Gastroesophageal sphincter (tissue), 4 donors: ENCODE results near the gene RECQL5. TPM values are rescaled to one million over a fixed set of nuclear protein-coding genes. Genes with fewer than 3 reads are reported as not detected.

Source experiments
- ATAC-seq: fragments of 150-250 bp; one replicate; pipeline ENCODE4 v1.9.1; 2016; ENCODE audit warnings: mild to moderate bottlenecking, moderate library complexity
- H3K27ac ChIP-seq, 4 donors: fragments of 200-600 bp; sonication (generic) in 3 of 4; 1 replicate in 3 of 4; 2 replicates in 1 of 4; pipeline ENCODE4 v1.5.1; 2016 to 2019
- H3K27me3 ChIP-seq: fragments of 200-600 bp; sonication (generic); one replicate; pipeline ENCODE4 v1.5.1; 2019
- H3K36me3 ChIP-seq, 2 donors: fragments of 200-600 bp; sonication (generic); one replicate each; pipeline ENCODE4 v1.5.1; 2019; ENCODE audit warnings: control low read depth in 1 of 2
- H3K4me1 ChIP-seq, 3 donors: fragments of 200-600 bp; sonication (generic); 1 replicate in 2 of 3; 2 replicates in 1 of 3; pipeline ENCODE4 v1.5.1; 2016 to 2019; ENCODE audit warnings: control low read depth in 2 of 3
- H3K4me3 ChIP-seq, 2 donors: fragments of 200-600 bp; sonication (generic); one replicate each; pipeline ENCODE4 v1.5.1; 2019; ENCODE audit warnings: mild to moderate bottlenecking in 1 of 2, moderate library complexity in 1 of 2
- H3K9me3 ChIP-seq, 3 donors: fragments of 200-600 bp; sonication (generic); one replicate each; pipeline ENCODE4 v1.5.1; 2017 to 2019; ENCODE audit warnings: control low read depth in 2 of 3
- EP300 ChIP-seq: sonication (generic); formaldehyde crosslinking; IDR thresholded peaks from one replicate; pipeline ENCODE4 v1.6.1; 2017; ENCODE audit warnings: antibody characterized with exemption, mild to moderate bottlenecking
- POLR2A ChIP-seq, 2 donors: fragments of 450-650 bp; IDR thresholded peaks; one replicate each; pipeline ENCODE4 v1.6.1; 2017; ENCODE audit warnings: antibody characterized with exemption in 2 of 2, mild to moderate bottlenecking in 2 of 2, moderate library complexity in 1 of 2
- POLR2AphosphoS5 ChIP-seq: sonication (generic); formaldehyde crosslinking; IDR thresholded peaks from one replicate; pipeline ENCODE4 v1.6.1; 2017; ENCODE audit warnings: antibody characterized with exemption
- WGBS, 2 donors: methylation state at CpG; one replicate each; pipeline ENCODE4 v1.1.5; 2018; ENCODE audit warnings: low coverage in 1 of 2; 5-methylcytosine and 5-hydroxymethylcytosine counted together
- total RNA-seq, 4 donors: library from RNA; depleted of rRNA; stranded (reverse); fragments of >200 nt; gene quantifications; one replicate each; pipeline ENCODE4 v1.1.0, GENCODE V29; 2016
- TF ChIP-seq, protein P1 (sequence below), 4 experiments: fragments of 200-600 bp in 2 of 4; fragments of 450-650 bp in 2 of 4; sonication (generic) in 1 of 4; IDR thresholded peaks; one replicate each; pipeline ENCODE4 v1.5.1; 2017 to 2019; ENCODE audit warnings: antibody characterized with exemption in 4 of 4, mild to moderate bottlenecking in 2 of 4, moderate library complexity in 2 of 4

RECQL5 gene
- total RNA-seq, 4 donors from 2014 or later: 6.4 to 15.1 (median 13.6) TPM

DNA sequence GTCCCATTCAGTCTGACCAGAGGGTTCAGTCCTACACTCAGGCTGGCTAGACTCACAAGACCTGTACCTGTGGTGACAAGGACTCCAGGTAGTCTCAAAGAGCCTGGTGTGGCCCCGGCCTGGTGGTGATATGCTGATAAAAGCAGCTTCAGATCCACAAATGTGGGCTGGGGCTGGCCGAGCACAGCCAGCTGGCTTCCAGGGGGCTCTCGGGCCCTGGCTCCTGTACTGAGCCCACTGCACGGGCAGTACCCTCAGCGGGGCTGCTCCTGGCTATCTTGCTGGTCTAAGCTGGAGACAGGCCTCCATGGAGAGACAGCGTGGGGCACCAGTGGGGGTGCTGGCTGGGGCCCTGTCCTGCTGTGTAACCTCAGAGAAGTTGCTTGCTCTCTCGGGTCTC lies 29.4 kb downstream of the RECQL5 start:
- no peak for ATAC-seq
- WGBS, 2 donors: 80% methylated on average over 1 of the region's 7 CpGs; no CpG with 5 or more reads in 1 of the 2 donors
- H3K27me3 ChIP-seq: no peaks in the 10 kb centered on the region
- H3K27ac ChIP-seq: peak overlapping the region in 1 of 4 donors; percentile 80
- H3K4me1 ChIP-seq: peaks cover 0 to 23% (median 18%) of the 10 kb centered on the region in 3 donors
- no peak for TF ChIP-seq POLR2A (IDR thresholded peaks at IDR 0.05)
- no peak for TF ChIP-seq POLR2AphosphoS5
- TF ChIP-seq, protein P1, sequence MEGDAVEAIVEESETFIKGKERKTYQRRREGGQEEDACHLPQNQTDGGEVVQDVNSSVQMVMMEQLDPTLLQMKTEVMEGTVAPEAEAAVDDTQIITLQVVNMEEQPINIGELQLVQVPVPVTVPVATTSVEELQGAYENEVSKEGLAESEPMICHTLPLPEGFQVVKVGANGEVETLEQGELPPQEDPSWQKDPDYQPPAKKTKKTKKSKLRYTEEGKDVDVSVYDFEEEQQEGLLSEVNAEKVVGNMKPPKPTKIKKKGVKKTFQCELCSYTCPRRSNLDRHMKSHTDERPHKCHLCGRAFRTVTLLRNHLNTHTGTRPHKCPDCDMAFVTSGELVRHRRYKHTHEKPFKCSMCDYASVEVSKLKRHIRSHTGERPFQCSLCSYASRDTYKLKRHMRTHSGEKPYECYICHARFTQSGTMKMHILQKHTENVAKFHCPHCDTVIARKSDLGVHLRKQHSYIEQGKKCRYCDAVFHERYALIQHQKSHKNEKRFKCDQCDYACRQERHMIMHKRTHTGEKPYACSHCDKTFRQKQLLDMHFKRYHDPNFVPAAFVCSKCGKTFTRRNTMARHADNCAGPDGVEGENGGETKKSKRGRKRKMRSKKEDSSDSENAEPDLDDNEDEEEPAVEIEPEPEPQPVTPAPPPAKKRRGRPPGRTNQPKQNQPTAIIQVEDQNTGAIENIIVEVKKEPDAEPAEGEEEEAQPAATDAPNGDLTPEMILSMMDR (IDR thresholded peaks at IDR 0.05): no peak
- H3K9me3 ChIP-seq: no peaks in the 10 kb centered on the region
- H3K4me3 ChIP-seq: no peak overlapping the region
- peaks cover 0 to 44% of the 10 kb centered on the region in 2 donors for H3K36me3 ChIP-seq

DNA sequence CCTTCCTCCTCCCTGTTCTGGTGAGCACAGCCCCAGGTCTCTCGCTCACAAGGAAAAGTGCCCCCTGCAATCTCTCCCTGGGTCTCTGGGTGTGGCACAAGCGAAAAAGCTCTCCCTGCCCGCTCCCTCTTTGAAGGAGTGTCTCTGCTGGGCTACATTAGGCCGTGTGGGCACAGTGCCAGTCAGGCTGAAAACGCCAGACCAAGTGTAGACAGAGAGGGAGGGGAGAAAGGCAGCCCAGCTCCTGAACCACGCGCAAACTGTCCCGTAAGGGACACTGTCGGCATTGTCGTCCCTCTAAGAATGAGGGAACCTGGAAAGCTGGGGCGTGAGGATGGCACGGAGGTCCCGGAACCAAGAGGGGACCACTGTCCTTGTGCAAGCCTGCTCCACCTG lies 29.8 kb downstream of the RECQL5 start:
- no peaks in the 10 kb centered on the region for H3K27me3 ChIP-seq
- TF ChIP-seq EP300 (no peak), POLR2AphosphoS5 (no peak), POLR2A (IDR thresholded peaks at IDR 0.05) (no peak)
- TF ChIP-seq, protein P1 (IDR thresholded peaks at IDR 0.05): no peak
- peak overlapping the region in 1 of 4 donors; percentile 80 for H3K27ac ChIP-seq
- no peak for ATAC-seq
- H3K4me1 ChIP-seq: peaks cover 0 to 27% (median 19%) of the 10 kb centered on the region in 3 donors
- H3K4me3 ChIP-seq: no peak overlapping the region
- H3K36me3 ChIP-seq: peaks cover 0 to 41% of the 10 kb centered on the region in 2 donors
- no CpG with 5 or more reads among the region's 13 CpGs for WGBS, 2 donors
- no peaks in the 10 kb centered on the region for H3K9me3 ChIP-seq

DNA sequence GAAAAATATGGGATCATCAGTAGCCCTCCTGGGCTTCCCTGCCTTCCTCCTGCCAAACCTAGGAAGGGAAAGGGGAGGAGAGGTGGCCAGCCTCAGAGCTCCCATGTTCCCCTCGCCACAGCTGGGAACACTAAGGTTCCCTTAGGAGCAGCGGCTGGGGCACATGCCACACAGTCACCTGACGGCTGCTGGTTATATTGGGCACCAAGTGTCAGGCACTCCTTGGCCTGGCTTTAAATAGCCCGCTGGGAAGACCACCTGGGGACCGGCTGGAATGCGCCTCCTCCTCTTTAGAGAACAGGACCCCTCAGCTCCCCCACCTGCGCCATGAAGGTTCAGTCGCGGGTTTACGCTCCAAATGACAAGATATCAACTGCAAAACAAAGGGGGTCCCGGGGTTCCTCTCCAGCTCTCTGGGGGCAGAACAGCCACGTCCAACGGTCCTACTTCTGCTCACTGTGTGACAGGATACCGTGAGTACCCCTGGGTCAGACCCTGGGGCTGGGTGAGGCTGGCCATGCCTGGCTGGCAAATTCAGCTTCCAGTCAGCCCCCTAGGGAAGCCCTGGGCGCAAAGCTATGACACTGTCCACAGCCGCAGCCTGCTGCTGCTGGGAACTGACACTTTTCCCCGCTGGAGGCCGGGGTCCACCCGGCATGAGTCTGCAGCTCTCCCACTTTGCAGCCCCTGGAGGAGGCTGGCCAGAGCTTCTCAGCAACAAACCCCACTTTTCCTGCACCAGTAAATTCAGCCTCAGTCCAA lies 30.4 kb downstream of the RECQL5 start:
- no peak for ATAC-seq
- Histone ChIP-seq H3K36me3 (peaks cover 0 to 36% of the 10 kb centered on the region in 2 donors), H3K27ac (peak overlapping the region in 2 of 4 donors; percentile 27 to 80), H3K9me3 (no peaks in the 10 kb centered on the region), H3K4me1 (peaks cover 0 to 29% (median 19%) of the 10 kb centered on the region in 3 donors), H3K4me3 (peak overlapping the region in 1 of 2 donors; percentile 7), H3K27me3 (no peaks in the 10 kb centered on the region)
- TF ChIP-seq, protein P1 (IDR thresholded peaks at IDR 0.05): no peak
- TF ChIP-seq EP300 (no peak), POLR2AphosphoS5 (no peak), POLR2A (IDR thresholded peaks at IDR 0.05) (no peak)
- WGBS, 2 donors: 95% methylated on average over 8 of the region's 19 CpGs; no CpG with 5 or more reads in 1 of the 2 donors

DNA sequence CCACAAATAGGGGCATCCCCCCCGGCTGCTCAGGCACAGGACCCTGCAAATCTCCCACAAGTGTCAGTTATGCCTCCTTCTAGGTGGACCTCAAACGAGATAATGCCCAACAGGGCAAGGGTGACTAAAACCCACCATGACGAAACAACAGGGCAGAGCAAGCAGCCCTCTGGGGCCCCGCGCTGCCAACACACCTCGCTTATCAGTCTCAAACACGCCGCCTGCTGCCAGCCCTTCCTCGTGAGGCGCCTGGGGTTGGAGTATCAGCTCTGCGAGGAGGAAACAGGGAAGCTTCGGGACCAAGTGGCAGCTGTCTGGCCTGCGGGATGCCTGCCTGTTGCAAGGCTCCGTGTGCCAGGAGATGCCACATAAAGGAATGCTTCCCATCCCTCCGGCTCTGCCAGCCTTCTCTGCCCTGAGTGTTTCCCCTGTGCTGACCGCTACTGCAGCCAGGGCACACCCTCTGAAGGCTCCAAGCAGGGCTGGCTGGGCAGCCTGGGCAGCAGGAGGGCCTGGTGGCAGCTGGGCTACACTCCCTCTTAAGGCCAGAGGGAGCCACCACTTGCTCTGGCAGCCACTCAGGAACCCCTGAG lies 31.2 kb downstream of the RECQL5 start:
- Histone ChIP-seq H3K9me3 (no peaks in the 10 kb centered on the region), H3K4me3 (peak overlapping the region in 1 of 2 donors; percentile 45), H3K27ac (peak overlapping the region in 2 of 4 donors; percentile 35 to 80), H3K4me1 (peaks cover 0 to 29% (median 19%) of the 10 kb centered on the region in 3 donors), H3K36me3 (peaks cover 0 to 35% of the 10 kb centered on the region in 2 donors), H3K27me3 (no peaks in the 10 kb centered on the region)
- TF ChIP-seq POLR2A (IDR thresholded peaks at IDR 0.05) (no peak), POLR2AphosphoS5 (no peak), EP300 (no peak)
- TF ChIP-seq, protein P1 (IDR thresholded peaks at IDR 0.05): no peak
- ATAC-seq: no peak
- 55 to 60% methylated on average over 1 to 2 of the region's 16 CpGs for WGBS, 2 donors
